ENCODE results near the gene SCG3.

SCG3 gene

DNA sequence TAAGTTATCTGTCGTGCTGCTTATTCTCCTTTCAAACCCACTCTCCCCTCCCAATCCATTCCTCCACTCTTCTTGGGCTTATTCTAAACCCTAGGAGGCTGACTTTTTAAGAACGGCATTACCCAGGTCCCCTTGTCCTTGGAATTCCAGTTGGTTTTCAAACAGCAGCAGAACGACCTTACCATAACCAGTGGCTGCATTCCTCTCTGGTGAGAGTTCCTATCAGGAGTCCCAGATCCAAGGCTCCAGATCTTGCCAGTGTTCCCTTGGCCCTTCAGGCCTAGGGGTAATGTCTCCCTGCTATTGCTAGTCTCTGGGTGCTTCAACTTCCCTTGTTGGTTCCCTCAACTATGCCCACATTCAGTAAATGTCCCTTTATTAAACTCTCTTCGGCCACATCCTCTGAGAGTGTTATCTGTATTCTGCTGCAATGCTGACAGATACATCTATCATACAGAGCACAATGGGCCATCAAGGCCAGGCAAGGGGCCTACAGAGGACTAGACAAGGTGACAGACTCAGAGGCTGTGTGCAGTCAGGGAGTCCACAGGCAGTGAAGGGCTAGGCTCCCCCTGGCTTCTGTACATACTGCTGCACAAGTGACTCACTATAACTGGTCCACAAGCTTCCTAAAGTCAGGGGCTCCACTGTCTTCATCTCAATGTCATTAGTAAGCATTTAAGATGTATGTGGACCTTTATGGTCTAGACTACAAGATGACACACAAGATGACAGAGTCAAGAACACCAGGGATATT, 46.0 kb downstream of the SCG3 start:
- no peak for DNase-seq (ENCODE audit: low read depth in 2 of 2)

DNA sequence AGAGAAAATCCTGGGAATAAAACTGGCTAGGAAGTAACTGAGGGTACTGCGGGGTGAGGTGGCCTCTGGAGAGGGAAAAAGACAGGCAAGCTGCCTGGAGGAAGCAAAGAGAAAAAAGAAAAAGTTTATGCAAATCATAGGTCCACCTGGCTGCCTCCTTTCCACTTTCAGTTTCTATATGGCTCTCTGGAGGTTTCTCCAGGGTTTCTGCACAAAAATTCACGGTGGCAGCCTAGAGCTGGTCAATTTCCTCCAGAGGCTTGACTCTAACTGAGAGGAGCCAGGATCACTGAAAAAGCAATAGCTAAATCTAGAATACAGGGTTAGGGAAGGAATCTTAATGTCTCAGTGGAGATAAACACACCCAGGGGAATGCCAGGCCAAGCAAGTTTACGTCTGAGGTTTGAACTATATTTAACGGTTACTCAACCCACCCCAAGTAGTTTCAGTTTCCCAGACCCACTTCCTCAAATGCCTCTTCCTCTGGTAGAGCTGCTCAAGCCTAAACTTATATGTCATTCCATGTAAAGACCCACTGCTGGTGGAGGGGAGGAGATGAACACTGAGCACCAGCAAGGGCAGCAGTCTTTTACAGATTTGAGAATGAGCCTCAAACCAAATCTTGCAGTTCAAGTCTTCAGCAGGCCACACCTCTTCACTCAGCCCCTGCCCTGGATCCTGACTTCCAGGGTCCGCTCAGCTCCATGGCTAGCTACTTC, 50.4 kb downstream of the SCG3 start:
- no peak for DNase-seq (ENCODE audit: low read depth in 2 of 2)

DNA sequence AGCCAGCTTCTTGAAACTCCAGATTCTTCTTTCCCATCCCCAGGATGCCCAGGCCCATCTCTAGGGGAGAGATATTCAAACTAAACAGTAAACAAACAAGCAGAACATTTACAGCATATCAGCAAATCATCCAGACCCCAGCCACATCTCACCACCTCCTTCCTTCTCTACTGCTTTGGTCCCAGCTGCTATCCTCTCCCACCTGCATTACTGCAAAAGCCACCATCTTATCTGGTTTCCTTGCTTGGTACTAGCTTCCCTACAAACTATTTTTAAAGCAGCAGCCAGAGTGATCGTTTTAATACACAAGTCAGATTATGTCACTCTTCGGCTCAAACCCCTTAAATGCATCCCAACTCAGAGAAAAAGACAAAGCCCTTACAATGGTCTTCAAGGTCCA, 51.3 kb downstream of the SCG3 start:
- no peak for DNase-seq (ENCODE audit: low read depth in 2 of 2)

DNA sequence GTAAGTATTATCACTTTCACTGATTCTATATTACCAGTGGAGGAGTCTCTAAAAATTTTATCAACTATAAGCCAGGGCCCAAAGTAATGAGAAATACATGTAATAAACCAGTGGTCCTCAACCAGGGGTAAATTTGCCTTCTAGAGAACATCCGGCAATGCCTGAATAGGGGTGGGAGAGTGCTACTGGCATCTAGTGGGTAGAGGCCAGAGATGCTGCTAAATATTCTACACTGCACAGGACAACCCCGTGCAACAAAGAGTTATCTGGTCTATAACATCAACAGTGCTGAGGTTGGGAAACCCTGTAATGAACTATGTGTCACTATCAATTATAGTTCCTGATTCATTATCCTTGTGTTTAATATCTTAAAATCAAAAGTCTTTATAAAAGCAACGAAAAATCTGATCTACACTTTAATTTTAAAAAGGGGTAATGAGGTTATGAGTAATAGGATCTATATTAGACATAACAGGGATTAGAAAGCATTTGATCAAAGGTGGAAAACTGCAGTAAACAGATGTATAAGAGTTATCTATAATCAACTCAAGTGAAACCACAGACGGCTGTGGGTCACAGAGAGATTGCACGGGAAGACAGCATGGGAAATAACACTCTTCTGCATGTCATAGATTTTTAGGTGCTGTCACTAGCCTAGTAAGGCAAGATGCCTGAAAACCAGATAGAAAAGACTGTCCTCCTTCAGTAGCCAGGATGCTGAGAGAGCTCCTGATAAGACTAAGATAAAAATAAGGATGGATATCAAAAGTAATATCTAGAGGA, 54.1 kb downstream of the SCG3 start:
- no peak for DNase-seq (ENCODE audit: low read depth in 2 of 2)

DNA sequence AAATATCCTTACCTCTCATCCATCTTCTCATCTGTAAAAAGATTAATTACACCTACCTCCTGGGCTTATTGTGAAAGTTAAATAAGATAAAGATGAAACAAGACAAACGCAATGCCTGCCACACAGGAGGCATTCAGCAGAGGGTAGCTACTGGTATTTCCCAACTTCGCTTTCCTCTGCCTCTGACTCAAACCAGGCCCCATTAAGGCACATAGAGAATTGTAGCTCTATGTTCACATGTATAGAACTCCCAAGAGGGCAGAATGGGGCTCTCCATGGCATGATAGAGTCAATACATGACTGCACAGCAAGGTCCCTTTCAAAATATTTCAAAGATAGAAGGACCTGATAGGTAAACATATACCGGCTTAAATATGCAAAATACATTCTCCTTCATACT, 54.8 kb downstream of the SCG3 start:
- DNase-seq (ENCODE audit: low read depth in 2 of 2) = no peak

DNA sequence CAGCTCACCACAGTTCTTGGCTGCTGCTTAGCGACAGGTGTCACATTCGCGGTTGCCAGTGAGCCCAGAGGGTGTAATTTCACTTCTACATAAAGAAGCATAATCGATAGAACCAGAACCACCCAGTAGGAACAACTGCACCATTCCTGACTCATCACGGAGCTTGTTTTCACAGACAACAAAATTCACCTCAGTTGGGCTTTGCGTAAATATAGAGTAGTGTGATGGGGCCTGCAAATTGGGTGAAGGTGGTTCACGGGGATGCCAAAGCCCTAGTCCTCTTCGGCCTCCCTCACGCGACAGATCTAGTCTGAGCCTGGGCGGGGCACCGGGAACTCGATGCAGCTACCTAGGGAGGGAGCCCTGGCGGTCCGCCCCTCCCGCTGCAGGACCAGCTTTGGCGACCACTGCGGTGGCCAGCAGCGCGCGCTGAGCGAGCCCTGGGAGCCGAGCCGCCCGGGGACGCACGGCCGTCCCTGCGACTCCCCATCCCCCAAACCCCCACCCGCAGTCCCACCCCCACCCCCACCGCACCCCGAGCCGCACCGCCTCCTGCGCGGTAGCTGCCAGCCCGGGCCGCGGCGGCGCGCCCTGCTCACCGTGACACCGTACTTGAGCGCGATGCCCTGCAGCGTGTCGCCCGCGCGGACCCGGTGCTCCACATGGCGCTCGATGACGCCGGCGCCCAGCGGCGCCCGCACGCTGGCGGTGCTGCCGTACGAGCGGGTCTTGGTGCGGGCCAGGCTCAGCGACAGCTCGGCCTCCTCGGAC, 55.6 kb downstream of the SCG3 start:
- peak in 1 of 2 donors; percentile 41 for DNase-seq (ENCODE audit: low read depth in 2 of 2)

DNA sequence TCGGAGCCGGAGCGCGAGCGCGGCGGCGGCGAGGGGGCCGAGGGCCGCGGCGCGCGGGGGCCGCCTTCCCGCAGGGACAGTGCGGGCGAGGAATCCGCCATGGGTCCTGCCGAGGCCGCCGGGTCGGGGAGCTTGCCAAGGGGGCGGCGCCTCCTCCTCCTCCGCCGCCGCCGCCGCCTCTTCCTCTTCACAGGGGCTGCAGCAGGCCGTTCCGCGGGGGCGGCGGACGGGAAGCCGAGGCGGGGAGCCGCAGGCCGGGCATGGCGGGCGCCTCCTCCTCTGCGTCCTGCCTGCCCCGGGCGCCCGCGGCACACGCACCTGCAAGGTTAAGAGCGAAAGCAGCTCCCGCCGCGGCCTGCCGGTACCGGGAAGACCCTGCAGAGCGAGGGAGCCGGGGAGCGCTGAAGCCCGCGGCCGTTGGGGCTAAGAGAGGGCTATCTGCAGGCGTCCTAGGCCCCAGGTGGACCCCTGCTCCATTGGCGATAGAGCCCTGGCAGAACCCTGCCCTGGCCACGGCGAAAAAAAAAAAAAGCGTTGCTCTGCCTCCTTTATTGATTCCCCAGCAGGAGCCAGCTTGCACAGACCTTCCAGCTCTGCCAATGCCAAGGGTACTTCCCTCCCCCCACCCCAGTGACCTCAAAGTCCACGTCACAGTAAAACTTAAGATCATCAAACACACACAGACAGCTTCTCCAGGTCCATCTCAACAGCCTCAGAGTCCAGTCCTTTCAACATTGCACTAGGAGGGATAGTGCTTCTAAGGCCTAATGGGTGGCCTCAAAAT, 56.4 kb downstream of the SCG3 start, which contains the start of gene LYSMD2:
Gene LYSMD2, minus strand, starts transcription at position 134 of the 784 bp plus-strand sequence. Its CDS starts 33 bp downstream, at position 101.
- peak; percentile 47 to 57 for DNase-seq (ENCODE audit: low read depth in 2 of 2)

DNA sequence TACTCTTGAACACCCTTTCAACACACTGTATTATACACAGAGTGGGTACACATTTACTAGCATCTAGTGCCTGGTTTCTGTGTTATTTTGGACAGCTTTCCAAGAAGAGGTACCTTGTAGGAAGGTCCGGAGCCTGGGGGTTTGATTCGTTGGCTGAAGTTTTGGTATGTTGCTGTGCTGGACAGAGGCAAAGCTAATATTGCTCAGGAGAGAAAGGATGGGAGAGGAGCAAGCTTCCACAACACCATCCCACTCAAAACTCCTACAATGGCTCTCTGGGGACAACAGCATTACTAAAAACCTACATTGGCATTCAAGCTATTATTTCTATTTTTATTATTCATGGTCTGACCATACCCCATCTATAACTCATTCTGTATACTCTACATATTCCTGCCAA, 57.2 kb downstream of the SCG3 start:
- DNase-seq (ENCODE audit: low read depth in 2 of 2) = no peak

DNA sequence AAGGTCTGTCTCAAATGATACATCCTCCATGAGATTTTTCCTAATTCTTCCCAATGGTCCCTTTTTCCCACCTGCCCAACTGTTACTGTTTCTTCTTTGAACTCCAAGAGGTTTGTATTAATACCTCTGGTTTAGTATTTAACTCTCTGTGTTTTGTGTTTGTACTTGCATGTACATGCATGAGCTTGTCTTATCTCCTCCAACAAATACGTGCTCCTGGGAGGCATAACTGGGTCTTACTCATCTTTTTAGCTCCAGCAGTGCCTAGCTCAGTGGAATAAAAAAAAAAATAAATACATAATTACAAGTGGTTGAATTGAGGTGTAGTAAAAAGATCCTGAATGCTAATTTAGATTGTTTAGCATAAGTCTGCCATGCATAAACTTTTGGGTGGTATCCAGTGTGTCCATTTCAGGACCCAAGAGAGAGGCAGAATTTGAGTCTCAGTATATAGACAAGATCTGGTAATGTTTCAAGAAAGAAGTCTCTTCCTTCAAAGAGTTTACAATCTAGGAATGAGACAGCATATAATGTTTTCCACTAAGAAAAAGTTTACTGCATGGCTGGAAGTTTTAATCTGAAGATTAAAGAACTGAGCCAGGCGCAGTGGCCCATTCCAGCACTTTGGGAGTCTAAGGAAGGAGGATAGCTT, 57.9 kb downstream of the SCG3 start:
- DNase-seq (ENCODE audit: low read depth in 2 of 2) = no peak

DNA sequence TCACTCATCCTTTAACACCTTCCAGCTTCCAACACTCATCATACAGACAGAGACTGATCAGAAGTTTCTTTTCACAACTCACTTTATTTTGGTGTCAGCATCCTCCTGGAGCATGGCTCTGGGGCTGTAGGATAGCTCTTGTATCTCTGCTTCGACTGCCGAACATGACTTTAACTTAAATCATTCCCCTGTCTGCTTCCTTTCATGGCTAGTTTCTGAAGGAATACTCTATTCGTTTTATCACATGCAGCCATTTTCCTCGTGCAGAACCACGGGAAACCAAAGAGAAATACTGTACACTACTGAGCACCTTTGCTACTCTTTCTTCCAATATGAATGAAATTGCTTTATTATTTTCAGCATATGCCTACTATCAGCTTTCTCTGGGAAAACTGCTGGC, 68.0 kb downstream of the SCG3 start:
- DNase-seq (ENCODE audit: low read depth in 2 of 2) = no peak

DNA sequence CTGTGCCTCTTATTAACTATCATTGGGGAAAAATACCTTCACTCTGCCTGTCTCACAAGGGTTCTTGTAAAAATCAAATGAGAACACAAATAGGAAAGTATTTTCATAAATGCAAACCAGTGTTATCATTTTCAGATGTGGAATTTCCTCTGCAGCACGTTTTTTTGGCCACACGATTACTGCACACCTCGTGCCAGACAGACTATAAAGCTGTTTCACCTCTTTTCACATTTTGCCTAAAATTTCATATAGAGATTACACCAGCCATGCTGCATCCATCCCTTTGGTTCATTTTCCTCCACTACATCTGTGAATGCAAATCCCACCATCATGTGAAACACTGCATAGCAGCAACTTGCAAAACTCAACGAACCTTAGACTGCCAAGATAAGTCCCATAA, 68.9 kb downstream of the SCG3 start:
- no peak for DNase-seq (ENCODE audit: low read depth in 2 of 2)

DNA sequence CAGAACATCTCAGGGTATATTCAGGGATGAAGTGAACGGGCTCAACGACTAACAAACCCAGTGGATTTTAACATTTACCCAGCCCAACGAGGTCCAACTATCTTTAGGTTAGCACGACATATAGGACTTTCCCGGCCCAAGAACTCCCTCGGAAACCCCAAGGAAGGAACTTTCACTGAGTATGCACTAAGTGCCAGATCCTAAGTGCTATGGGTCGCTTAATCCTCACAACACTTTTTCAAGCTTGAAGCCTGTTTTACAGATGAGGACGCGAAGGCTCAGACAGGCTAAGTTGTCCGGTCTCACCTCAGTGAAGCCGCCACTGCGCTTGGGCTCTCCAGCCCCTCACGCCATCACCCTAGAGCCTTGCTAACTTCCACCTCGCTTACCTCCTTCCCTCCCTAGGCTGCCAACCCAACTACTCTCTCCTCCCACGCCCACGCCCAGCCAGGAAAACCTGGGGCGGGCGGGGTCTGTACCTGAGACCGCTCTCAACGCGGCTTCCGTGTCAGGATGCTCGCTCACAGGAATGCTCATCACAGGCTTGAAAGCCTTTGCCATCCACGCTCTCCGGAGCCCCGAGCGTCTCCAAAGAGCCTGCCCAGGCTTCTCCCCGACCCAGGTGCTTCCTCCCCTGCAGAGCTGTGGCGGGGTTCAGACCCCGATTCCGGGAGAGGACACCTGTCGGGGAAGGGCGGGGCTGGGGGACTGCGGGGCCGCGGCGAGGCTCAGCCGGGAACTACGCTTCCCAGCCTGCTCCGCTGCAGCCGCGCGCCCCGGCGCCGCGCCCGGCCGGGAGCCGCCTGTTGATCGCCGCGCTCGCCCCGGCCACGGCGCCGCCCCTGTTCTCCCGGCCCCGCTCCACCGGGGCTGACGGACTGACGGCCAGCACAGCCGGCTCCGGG, 69.7 kb downstream of the SCG3 start, which contains the start of gene TMOD2:
Gene TMOD2, plus strand, starts transcription at position 806 of the 905 bp plus-strand sequence. CDS start 14,845 bp downstream, outside the sequence.
- DNase-seq (ENCODE audit: low read depth in 2 of 2) = peak in 1 of 2 donors; percentile 30

DNA sequence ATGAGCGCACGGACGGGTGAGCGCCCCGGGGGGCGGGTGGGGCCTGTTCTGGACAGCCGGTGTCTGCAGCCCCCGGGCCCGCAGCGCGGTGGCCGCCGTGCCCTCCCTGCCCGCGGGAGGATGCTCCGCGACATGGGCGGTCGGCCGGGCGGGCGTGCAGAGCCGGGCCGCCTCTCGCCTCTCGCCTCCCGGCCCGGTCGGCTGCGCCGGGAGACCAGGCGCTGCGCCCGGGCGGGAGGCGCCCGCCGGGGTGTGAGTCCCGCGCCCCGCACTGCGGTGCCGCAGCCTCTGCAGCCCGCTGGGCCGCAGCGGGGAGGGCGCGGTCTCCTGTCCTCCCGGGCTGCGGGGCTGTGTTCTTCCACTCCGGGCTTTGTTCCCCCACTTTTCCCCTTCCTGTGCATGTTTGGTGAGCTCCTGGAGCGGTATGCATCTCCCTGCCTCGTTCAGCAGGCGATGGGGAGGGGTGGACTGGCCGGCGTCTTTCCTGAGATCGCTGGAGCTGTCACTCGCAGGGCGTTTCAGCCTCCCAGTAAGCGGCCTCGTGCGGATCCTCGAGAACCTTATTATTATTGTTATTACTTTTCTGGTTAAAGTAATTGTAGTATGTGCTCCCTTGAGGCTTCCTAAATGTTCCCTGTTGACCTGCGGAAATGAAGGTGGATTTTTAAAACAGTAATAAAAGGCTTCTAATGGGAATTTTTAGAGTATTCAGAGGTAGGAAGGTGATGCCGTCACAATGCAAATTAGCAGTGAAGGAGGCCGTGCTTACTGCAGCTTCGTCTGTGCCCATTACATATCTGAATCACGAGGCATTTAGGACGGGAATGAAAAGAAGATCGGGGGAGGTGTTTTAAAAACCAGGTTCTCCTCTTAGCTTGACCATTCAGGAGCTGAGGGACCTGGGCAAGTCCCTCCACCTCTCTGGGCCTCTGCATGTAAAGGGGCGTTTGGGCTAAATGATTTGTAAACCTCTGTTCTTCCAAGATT, 70.7 kb downstream of the SCG3 start:
- DNase-seq (ENCODE audit: low read depth in 2 of 2) = no peak

DNA sequence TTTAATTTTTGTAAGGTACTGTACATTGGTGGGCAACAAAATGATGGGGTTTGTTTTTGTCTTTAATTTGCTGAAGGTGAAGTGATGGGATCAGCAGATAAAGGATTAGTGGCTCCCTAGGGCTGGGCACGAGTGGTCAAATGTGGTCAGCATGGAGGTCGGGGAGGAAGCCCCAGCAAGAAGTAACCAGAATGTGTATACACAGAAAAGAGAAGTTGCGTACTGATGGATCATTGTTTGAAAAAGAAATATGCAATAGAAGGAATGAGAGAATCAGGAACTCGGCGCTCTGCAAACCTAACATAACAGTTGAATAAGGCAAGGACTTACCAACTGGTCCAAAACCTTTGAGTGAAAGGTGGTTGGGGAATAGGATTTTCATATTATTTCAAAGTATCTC, 71.6 kb downstream of the SCG3 start:
- no peak for DNase-seq (ENCODE audit: low read depth in 2 of 2)

DNA sequence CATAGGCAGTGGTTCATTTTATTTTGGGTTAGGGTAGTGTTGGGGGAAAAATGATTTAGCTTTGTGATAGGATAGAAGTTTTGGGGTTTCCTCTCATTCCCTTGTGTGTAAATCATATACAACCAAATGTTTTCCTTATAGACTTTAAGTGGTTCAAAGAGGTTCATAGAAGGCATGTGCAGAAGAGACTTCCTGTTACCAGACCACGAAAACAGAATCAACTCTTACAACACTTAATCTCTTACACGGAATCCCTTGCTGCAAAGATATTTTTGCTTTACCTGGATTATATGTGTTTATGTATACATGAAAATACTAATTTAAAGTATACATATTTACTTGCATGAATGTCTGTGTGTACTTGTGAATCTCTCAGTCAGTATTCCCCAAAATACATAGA, 73.0 kb downstream of the SCG3 start:
- DNase-seq (ENCODE audit: low read depth in 2 of 2) = no peak

DNA sequence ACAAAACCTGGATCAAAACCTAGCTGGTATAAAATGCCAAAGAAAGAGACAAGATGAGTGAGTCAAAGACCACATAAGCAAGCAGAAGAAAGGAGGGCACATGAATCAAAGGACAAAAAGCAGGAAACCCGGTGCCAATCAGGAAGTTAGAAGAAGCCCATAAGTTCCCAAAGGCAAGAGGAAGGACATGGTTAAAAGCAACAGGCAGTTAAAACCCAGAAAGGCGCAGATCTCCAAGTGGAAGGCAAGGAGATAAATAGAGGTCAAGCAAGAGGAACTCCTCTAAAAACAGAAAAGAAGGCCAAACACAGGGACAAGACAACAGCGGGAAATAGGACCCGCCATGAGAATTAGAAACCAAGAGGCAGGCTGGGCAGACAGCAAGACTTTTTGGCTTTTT, 74.5 kb downstream of the SCG3 start:
- DNase-seq (ENCODE audit: low read depth in 2 of 2) = no peak

DNA sequence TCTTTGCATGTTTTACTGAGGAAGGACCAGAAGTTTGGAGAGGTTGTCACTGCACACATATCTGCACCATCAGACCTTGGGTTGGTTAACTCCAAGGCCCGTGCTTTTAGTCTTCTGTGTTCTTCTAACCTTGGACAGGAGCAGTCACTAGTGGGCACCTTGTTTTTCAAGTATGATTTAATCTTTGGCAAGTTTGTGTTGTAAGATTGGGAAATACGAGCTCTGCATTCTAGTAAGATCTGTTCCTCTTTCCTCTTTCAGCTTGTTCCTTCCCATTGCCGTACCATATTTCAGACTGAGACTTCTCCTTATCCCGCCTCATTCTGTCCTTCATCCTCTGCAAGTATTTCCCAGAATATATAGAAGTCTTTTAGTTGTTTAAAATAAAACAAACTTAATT, 75.2 kb downstream of the SCG3 start:
- no peak for DNase-seq (ENCODE audit: low read depth in 2 of 2)

DNA sequence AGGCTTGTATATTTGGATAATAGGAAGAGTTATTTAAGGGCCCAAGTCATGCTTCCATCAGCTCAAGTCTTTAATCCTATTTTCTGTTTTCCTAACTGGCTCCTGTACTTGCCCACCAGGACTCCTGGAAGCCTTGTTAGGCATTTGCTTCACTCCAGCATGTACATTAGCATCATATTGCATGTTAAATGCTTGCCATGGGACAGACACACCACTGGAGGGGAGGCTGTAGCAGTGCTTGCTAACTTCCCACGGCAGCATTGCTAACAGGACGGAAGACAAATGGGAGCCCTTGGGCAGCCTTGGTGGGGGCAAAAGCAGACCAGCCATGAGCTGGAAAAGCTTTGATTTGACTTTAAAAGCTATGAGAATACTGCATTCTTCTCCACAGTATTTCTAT, 76.1 kb downstream of the SCG3 start:
- DNase-seq (ENCODE audit: low read depth in 2 of 2) = no peak

Data from stimulated activated CD4-positive, alpha-beta T cell treated with anti-CD3 and anti-CD28 coated beads, Interleukin-4, amount 100 ng/mL, for 48 hours (primary cell).